VCaP (cell line): ENCODE data around the gene PRDX5.

ENCODE experiments used
- H3K27ac ChIP-seq: fragments of 450-650 bp; 2 replicates; pipeline ENCODE4 v1.5.1; 2017
- CTCF ChIP-seq: fragments of 450-650 bp; conservative IDR thresholded peaks from 2 replicates; pipeline ENCODE4 v1.5.1; 2017; ENCODE audit warnings: mild to moderate bottlenecking, moderate library complexity

The PRDX5 gene

DNA sequence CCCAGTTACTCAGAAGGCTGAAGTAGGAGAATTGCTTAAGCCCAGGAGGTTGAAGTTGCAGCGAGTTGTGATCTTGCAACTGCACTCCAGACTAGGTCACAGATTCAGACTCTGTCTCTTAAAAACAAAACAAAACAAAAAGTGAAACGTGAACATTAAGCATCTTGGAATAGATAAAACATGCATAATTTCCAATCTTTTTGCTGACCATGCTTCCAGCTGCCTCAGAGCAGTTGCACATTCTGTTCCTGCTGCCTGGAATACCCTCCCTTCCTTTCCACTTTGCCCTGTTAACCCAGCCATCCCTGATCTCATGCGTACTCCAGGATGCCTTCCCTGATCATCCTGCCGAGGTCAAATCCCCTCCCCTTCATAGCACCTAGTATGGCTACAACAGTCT is 21.4 kb downstream of the PRDX5 start:
- H3K27ac ChIP-seq, result no peak overlapping the region; the same call in 1 of the 2 replicates
- no peak for TF ChIP-seq CTCF

DNA sequence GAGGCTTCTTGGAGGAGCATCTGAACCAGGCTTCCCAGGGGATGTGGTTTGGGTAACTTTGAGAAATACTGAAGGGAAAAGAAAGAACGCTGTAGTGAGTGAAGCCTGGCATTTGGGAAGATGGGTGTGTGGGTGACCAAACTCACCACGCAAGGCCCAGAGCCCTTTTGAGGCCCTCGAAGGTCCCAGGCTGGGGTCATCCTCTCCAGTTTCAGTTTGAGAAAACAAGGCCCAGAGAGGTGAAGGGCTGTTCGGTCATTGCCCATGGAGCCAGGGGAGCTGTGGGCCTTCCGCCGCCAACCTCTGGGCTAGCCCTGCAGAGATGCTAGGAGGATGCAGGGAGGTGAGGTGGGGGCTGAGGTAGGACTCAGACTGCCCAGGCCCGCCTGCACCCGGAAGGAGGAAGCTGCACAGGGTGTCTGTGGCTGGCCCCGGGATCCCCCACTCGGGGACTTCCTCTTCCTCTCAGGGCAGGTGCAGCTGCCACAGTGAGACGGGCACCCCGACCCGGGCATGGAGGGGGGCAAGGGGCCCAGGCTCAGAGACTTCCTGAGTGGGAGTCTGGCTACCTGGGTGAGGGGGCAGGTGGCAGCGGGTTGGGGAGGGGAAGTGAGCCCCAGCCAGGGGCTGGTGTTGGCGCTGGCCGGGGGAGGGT is 22.0 kb downstream of the PRDX5 start, which contains the start of gene CCDC88B:
TSS of gene CCDC88B (plus strand) at position 451 of the 655 bp plus-strand sequence. CDS start at position 514, 63 bp downstream.
- TF ChIP-seq CTCF, result no peak
- H3K27ac ChIP-seq, result peak within 1 kb of the TSS; percentile 94; the same call in 1 of the 2 replicates

- 0 out of 2 replicates have a peak, but pooled peaks have one; percentile 14 for TF ChIP-seq CTCF
- peak overlapping the region; percentile 94; the same call in 1 of the 2 replicates for H3K27ac ChIP-seq
Measured at GRCh38 chr11:64340671-64341335, 22.9 kb downstream of the PRDX5 start.

DNA sequence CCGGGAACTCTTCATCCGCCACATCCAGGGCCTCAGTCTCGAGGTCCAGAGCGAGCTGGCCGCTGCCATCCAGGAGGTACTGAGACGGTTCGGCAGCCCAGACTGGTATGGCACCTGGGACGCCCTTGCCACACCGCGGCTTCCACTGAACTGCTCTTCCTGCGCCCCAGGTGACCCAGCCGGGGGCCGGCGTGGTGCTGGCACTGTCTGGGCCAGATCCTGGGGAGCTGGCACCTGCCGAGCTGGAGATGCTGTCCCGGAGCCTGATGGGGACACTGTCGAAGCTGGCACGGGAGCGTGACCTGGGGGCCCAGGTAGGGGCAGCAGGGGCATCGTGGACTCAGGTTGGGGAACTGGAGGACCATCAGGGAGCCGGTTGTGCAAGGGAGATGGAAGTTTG is 23.5 kb downstream of the PRDX5 start:
- TF ChIP-seq CTCF, result no peak
- peak overlapping the region; percentile 94 for H3K27ac ChIP-seq

GRCh38 chr11:64341851-64342791 is 24.2 kb downstream of the PRDX5 start:
- peak overlapping the region; percentile 94 for H3K27ac ChIP-seq
- TF ChIP-seq CTCF, result peak; percentile 97

- H3K27ac ChIP-seq, result peak overlapping the region; percentile 94
- TF ChIP-seq CTCF, result no peak
Measured at GRCh38 chr11:64342869-64343745, 25.2 kb downstream of the PRDX5 start.
